Activated CD8-positive, alpha-beta memory T cell treated with anti-CD3 and anti-CD28 coated beads for 1 hour (primary cell): ENCODE measurements around the gene POLR2H.
A peak's percentile ranks its signal among the peaks of the same experiment; 100 is the strongest.

Experiments
- DNase-seq, 2 donors: peaks; one replicate each; pipeline ENCODE4 v3.0.0-alpha.2; 2020; ENCODE audit warnings: low read depth in 1 of 2; ENCODE audit errors: extremely low read depth in 1 of 2

The POLR2H gene

DNA sequence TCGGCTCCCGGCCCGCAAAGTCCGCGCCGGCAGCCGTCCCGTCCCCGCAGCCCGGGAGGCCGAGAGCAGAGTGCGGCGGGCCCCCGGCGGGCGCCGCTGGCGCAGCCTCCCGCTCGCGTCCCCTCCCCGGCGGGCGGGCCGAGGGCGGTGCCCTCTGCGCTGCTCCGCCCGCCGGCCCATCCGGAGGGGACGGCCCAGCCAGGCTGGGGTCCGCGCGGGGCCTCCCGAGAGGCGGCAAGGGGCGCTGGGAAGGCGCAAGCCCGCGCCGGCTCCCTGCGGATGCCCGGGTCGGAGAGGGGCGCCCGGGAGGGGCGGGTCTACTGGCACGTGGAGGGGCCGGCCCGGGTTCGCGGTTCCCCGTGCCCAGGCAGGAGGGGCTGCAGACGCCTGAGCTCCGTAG is at the start of gene POLR2H, which contains the start of gene CLCN2:
Gene POLR2H, plus strand, starts transcription at position 179 of the 400 bp plus-strand sequence. CDS start 1,783 bp downstream, outside the sequence.
Gene CLCN2, minus strand, starts transcription at position 74 of the 400 bp plus-strand sequence. CDS start 126 bp downstream, outside the sequence.
- DNase-seq: peak in 1 of 2 donors; percentile 26

GRCh38 chr3:184314363-184314699 is 47.2 kb upstream of the POLR2H start, which contains the start of gene EIF4G1:
Gene EIF4G1 (plus strand): TSS chr3:184314606. CDS start chr3:184315797, 1,191 bp downstream.
- peak; percentile 78 to 90 for DNase-seq

- peak in 1 of 2 donors; percentile 49 for DNase-seq
Observed at GRCh38 chr3:184314700-184315542, 46.6 kb upstream of the POLR2H start.

- DNase-seq: no peak
Observed at GRCh38 chr3:184315543-184315867, 46.0 kb upstream of the POLR2H start.

- DNase-seq: no peak
Observed at GRCh38 chr3:184315871-184316661, 45.4 kb upstream of the POLR2H start.

- no peak for DNase-seq
Observed at GRCh38 chr3:184316792-184317191, 44.7 kb upstream of the POLR2H start.

GRCh38 chr3:184317201-184317600 is 44.3 kb upstream of the POLR2H start:
- no peak for DNase-seq

DNA sequence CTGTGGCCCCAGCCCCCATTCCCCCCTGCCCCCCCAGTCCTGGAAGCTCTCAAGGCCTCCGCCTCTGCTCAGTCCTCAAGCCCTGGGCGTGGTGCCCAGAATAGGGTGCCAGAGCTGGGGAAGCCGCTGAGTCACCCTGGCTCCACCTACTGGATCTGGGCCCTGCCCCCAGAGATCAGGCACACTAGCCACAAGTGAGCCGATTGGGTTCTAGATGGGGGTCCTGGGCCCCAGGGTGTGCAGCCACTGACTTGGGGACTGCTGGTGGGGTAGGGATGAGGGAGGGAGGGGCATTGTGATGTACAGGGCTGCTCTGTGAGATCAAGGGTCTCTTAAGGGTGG is 41.4 kb upstream of the POLR2H start:
- DNase-seq: no peak

DNA sequence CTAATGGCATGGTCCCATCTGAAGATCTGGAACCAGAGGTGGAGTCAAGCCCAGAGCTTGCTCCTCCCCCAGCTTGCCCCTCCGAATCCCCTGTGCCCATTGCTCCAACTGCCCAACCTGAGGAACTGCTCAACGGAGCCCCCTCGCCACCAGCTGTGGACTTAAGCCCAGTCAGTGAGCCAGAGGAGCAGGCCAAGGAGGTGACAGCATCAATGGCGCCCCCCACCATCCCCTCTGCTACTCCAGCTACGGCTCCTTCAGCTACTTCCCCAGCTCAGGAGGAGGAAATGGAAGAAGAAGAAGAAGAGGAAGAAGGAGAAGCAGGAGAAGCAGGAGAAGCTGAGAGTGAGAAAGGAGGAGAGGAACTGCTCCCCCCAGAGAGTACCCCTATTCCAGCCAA is 39.8 kb upstream of the POLR2H start:
- DNase-seq: no peak

DNA sequence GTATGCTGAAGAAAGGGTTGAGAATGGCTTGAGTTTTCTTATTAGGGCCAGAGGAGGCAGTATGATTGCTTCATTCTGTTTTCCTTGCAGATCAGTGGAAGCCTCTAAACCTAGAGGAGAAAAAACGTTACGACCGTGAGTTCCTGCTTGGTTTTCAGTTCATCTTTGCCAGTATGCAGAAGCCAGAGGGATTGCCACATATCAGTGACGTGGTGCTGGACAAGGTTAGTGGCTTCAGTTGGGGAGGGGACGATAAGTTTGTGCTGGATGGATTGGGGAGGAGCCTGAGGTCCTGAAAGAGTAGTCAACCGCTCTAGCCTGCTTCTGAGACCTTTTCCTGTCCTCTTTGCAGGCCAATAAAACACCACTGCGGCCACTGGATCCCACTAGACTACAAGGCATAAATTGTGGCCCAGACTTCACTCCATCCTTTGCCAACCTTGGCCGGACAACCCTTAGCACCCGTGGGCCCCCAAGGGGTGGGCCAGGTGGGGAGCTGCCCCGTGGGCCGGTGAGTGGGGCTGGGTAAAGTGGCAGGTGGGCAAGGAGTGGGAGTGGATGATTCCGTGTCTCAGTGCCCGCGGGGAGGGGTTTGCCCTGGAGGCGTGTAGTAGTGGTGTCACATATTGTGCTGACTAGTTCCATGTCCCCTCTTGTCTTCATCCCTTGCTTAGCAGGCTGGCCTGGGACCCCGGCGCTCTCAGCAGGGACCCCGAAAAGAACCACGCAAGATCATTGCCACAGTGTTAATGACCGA is 38.6 kb upstream of the POLR2H start:
- DNase-seq: no peak

DNA sequence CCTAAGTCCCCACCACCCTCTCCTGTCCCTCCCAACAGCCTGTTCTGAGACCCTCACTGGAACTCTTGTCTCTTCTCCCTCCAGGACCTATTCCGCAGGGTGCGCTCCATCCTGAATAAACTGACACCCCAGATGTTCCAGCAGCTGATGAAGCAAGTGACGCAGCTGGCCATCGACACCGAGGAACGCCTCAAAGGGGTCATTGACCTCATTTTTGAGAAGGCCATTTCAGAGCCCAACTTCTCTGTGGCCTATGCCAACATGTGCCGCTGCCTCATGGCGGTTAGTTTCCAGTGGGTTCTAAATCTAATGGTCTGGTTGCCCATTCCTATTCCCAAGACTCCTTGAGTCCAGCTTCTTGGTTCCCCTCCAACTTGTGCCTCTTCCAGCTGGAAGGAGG is 37.8 kb upstream of the POLR2H start:
- DNase-seq: no peak

GRCh38 chr3:184325269-184325668 is 36.2 kb upstream of the POLR2H start:
- no peak for DNase-seq

- DNase-seq: no peak
Observed at GRCh38 chr3:184325715-184326369, 35.7 kb upstream of the POLR2H start.

GRCh38 chr3:184327171-184327570 is 34.3 kb upstream of the POLR2H start:
- DNase-seq: no peak

DNA sequence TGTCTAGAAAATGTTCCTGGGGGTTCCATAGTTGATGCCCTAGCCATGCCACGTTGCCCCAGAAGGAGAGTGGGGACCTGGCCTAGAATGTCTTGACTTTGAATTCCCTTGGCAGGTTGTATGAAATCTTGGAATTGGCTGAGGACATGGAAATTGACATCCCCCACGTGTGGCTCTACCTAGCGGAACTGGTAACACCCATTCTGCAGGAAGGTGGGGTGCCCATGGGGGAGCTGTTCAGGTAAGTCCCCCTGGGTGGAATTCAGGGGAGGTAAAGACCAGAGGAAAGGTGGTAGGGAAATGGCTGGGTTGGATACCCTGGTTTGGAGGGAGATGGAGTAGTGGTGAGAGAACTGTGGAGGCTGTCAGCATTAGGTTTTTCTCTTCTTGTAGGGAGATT is 33.0 kb upstream of the POLR2H start:
- DNase-seq: no peak

GRCh38 chr3:184332370-184333090 is 29.0 kb upstream of the POLR2H start:
- DNase-seq: no peak

GRCh38 chr3:184333190-184333589 is 28.3 kb upstream of the POLR2H start:
- DNase-seq: no peak

DNA sequence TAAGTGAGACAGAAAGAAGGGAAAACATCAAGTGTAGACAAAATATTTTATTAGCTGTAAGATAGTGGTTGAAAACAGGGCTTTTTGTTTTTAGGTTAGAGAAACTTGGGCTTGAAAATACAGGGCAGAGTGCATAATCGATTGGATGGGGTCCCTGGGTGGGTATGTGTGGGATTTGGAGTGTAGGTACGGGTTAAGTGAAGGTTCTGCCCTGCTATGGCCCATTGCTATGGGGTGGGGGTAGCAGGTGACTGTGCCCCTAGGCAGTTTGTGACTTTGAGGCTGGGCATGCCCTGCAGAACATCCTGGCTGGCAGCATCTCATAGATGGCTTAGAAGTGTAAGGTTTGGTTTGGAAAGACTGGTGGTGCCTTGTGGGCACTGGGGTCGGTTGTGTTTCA is 27.8 kb upstream of the POLR2H start:
- DNase-seq: no peak

DNA sequence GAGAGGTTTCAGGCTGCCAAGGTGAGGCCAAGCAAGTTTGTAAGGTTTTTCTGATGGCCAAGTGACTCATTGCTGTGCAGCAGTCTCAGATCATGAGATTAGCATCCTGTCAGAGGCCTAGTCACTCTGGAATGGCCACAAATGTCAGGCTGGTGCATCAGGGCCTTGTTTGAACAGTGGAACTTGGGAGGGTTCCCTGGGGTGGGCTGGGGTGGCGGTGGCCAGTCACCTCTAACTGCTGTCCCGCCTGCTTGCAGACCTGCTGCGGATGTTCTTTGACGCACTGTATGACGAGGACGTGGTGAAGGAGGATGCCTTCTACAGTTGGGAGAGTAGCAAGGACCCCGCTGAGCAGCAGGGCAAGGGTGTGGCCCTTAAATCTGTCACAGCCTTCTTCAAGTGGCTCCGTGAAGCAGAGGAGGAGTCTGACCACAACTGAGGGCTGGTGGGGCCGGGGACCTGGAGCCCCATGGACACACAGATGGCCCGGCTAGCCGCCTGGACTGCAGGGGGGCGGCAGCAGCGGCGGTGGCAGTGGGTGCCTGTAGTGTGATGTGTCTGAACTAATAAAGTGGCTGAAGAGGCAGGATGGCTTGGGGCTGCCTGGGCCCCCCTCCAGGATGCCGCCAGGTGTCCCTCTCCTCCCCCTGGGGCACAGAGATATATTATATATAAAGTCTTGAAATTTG is 26.9 kb upstream of the POLR2H start:
- peak in 1 of 2 donors; percentile 20 for DNase-seq

DNA sequence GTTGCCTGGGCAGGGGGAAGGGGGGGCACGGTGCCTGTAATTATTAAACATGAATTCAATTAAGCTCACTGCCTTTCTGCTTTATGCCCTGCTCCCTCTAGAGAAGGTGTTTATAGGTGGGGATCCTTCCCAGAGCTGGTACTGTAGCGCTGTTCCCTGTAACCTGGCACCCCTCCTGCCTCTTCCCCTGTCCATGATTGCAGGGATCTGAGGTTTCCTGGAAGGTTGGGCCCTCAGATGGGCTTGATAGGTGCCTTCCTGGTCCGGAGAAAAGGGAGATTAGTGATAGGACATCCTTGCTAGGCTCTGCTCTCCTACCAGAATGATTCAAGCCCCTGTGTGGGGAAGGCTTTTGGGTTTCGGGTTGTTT is 26.2 kb upstream of the POLR2H start:
- DNase-seq: no peak
